Thyroid gland (tissue), 4 donors: ENCODE results near the gene IL6.

Source experiments
- POLR2A ChIP-seq, 2 donors: fragments of 450-650 bp; IDR thresholded peaks; one replicate each; pipeline ENCODE4 v1.6.1; 2017; ENCODE audit warnings: antibody characterized with exemption in 2 of 2, mild to moderate bottlenecking in 2 of 2, moderate library complexity in 1 of 2
- TF ChIP-seq, protein P1 (sequence below), 6 experiments: fragments of 200-600 bp in 3 of 6; fragments of 450-650 bp in 3 of 6; sonication (generic) in 3 of 6; IDR thresholded peaks; one replicate each; pipeline ENCODE4 v1.5.1; 2016 to 2019; ENCODE audit warnings: antibody characterized with exemption in 6 of 6, mild to moderate bottlenecking in 2 of 6, inconsistent platforms in 1 of 6, moderate library complexity in 1 of 6

DNA sequence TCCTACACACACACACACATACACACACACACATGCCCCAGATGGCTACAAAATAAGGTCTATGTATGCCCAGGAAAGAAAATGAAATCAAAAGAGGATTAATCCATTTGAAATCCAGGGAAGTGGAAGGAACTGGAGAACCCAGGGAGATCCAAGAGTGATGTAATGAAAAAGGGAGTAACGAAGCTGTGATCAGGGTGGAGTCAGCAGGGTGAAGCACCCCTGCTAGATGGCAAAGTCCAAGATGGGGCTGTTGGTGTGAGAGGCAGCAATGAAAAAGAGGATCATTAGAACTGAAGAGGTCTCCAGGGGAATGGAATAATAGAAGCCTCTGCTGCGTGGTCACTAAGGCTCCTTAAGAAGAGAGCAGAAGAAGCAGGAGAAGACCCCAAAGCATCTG, 43.6 kb upstream of the IL6 start:
- TF ChIP-seq, protein P1, sequence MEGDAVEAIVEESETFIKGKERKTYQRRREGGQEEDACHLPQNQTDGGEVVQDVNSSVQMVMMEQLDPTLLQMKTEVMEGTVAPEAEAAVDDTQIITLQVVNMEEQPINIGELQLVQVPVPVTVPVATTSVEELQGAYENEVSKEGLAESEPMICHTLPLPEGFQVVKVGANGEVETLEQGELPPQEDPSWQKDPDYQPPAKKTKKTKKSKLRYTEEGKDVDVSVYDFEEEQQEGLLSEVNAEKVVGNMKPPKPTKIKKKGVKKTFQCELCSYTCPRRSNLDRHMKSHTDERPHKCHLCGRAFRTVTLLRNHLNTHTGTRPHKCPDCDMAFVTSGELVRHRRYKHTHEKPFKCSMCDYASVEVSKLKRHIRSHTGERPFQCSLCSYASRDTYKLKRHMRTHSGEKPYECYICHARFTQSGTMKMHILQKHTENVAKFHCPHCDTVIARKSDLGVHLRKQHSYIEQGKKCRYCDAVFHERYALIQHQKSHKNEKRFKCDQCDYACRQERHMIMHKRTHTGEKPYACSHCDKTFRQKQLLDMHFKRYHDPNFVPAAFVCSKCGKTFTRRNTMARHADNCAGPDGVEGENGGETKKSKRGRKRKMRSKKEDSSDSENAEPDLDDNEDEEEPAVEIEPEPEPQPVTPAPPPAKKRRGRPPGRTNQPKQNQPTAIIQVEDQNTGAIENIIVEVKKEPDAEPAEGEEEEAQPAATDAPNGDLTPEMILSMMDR (IDR thresholded peaks at IDR 0.05), result no peak
- TF ChIP-seq POLR2A (IDR thresholded peaks at IDR 0.05), result no peak
